GM18511 (cell line): ENCODE results near the gene VLDLR.

Experiments
- ATAC-seq: cut with Tn5 transposase; IDR thresholded peaks from one replicate; pipeline ENCODE4 v1.9.1; 2021; ENCODE audit warnings: mild to moderate bottlenecking, moderate library complexity; ENCODE audit not compliant: unreplicated experiment

Gene VLDLR

GRCh38 chr9:2620919-2621721 is 467 bp upstream of the VLDLR start:
- peak; percentile 40 for ATAC-seq

- ATAC-seq, result peak; percentile 41
These were observed 1.1 kb downstream of the VLDLR start for GRCh38 chr9:2622461-2623287.

- peak; percentile 12 for ATAC-seq
These were observed 1.9 kb downstream of the VLDLR start for GRCh38 chr9:2623288-2624050.

- ATAC-seq, result no peak
These were observed 2.6 kb downstream of the VLDLR start for GRCh38 chr9:2624051-2624682.

- ATAC-seq, result no peak
These were observed 3.8 kb downstream of the VLDLR start for GRCh38 chr9:2625427-2625826.

- no peak for ATAC-seq
These were observed 7.3 kb downstream of the VLDLR start for GRCh38 chr9:2628919-2629318.

- ATAC-seq, result no peak
These were observed 8.6 kb downstream of the VLDLR start for GRCh38 chr9:2630158-2630557.

GRCh38 chr9:2631263-2631662 is 9.7 kb downstream of the VLDLR start:
- ATAC-seq, result no peak

- ATAC-seq, result no peak
These were observed 12.6 kb downstream of the VLDLR start for GRCh38 chr9:2634153-2634552.

GRCh38 chr9:2634818-2635217 is 13.2 kb downstream of the VLDLR start:
- no peak for ATAC-seq

GRCh38 chr9:2635922-2636321 is 14.3 kb downstream of the VLDLR start:
- ATAC-seq, result no peak

- ATAC-seq, result no peak
These were observed 15.8 kb downstream of the VLDLR start for GRCh38 chr9:2637390-2637789.

GRCh38 chr9:2638871-2639673 is 17.5 kb downstream of the VLDLR start:
- ATAC-seq, result peak; percentile 91

GRCh38 chr9:2639786-2640185 is 18.2 kb downstream of the VLDLR start:
- ATAC-seq, result no peak

- no peak for ATAC-seq
These were observed 19.0 kb downstream of the VLDLR start for GRCh38 chr9:2640570-2640969.

- no peak for ATAC-seq
These were observed 19.4 kb downstream of the VLDLR start for GRCh38 chr9:2641033-2641432.

GRCh38 chr9:2642068-2642467 is 20.5 kb downstream of the VLDLR start:
- ATAC-seq, result no peak

GRCh38 chr9:2645569-2645968 is 24.0 kb downstream of the VLDLR start:
- peak; percentile 88 for ATAC-seq

GRCh38 chr9:2655411-2655901 is 33.9 kb downstream of the VLDLR start:
- peak; percentile 72 for ATAC-seq

- ATAC-seq, result peak; percentile 71
These were observed 35.8 kb downstream of the VLDLR start for GRCh38 chr9:2657427-2657826.
